ENCODE results near the gene TBC1D22A.

TBC1D22A gene

DNA sequence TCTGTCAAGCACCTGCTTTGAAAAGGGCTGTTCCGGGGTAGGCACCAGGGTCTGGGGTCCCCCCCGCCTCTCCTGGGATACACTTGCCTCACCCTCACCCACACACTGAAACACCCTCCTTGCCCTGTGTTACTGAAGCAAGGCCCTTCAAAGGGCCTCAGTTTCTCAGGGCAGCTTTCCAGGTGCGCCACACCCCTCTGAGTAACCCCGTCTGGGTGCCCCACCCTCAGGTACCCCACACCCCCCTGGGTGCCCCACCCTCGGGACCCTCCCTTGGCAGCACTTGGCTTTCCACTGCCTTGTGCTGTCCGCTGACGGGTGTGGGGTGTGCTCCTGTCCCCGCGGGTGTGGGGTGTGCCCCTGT lies 413.6 kb downstream of the TBC1D22A start:
- Histone ChIP-seq H3K9me2 (ENCODE audit: low read depth, low read length) (no peaks in the 10 kb centered on the region), H3K4me2 (ENCODE audit: low read length) (no peak overlapping the region), H3K36me3 (ENCODE audit: insufficient read depth, low read length) (no peaks in the 10 kb centered on the region), H3K9me3 (ENCODE audit: low read length) (no peaks in the 10 kb centered on the region), H3K79me2 (ENCODE audit: insufficient read depth, low read length) (no peaks in the 10 kb centered on the region), H4K20me1 (ENCODE audit: insufficient read depth, low read length) (no peaks in the 10 kb centered on the region), H3K9ac (ENCODE audit: low read length) (no peak overlapping the region), H3K27me3 (ENCODE audit: insufficient read depth, low read length) (no peaks in the 10 kb centered on the region), H3K27ac (ENCODE audit: low read depth, low read length, poor library complexity, severe bottlenecking) (no peak overlapping the region), H3F3A (ENCODE audit: insufficient read depth, low read length) (no peaks in the 10 kb centered on the region), H3K4me1 (ENCODE audit: insufficient read depth, low read length, severe bottlenecking) (no peaks in the 10 kb centered on the region), H3K4me3 (ENCODE audit: low read depth, low read length, poor library complexity, severe bottlenecking) (no peak overlapping the region), H2AFZ (ENCODE audit: low read length) (no peak overlapping the region)
- TF ChIP-seq, protein P1, sequence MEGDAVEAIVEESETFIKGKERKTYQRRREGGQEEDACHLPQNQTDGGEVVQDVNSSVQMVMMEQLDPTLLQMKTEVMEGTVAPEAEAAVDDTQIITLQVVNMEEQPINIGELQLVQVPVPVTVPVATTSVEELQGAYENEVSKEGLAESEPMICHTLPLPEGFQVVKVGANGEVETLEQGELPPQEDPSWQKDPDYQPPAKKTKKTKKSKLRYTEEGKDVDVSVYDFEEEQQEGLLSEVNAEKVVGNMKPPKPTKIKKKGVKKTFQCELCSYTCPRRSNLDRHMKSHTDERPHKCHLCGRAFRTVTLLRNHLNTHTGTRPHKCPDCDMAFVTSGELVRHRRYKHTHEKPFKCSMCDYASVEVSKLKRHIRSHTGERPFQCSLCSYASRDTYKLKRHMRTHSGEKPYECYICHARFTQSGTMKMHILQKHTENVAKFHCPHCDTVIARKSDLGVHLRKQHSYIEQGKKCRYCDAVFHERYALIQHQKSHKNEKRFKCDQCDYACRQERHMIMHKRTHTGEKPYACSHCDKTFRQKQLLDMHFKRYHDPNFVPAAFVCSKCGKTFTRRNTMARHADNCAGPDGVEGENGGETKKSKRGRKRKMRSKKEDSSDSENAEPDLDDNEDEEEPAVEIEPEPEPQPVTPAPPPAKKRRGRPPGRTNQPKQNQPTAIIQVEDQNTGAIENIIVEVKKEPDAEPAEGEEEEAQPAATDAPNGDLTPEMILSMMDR (IDR thresholded peaks at IDR 0.05; ENCODE audit: low read length): no peak
- no peak for TF ChIP-seq EZH2 (IDR thresholded peaks at IDR 0.05; ENCODE audit: borderline replicate concordance, low read length)

DNA sequence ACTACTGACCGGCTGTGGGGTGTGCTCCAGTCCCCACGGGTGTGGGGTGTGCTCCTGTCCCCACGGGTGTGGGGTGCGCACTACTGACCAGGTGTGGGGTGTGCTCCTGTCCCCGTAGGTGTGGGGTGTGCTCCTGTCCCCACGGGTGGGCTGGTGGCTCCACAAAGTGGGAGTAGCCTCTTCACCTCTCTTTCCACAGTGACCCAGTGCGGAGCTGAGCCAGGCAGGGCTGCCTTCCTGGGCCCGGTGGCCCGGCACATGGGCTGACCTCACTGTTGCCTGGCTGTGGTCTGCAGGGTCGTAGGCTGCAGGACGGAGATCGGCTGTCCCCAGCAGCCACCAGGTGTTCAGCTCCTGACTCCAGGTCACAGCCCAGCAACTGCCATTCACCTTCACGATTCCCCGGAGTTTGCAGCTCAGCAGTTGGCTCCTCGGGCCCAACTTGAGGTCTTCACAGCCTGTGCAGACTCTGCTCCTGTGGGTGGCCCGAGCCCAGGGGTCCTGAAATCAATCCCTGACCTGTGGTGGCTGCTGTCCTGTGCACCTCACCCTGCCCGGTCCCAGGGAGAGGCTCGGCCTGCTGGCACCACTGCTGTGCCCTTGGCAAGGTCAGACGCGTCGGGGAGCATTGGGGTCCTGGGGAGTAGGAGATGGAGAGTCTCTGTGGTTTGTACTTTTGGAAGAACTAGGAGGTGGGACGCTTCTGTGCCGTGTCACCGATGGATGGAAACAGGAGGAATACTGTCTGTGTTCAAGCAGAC lies 414.3 kb downstream of the TBC1D22A start:
- Histone ChIP-seq H3K9me2 (ENCODE audit: low read depth, low read length) (no peaks in the 10 kb centered on the region), H3K27ac (ENCODE audit: low read depth, low read length, poor library complexity, severe bottlenecking) (no peak overlapping the region), H2AFZ (ENCODE audit: low read length) (no peak overlapping the region), H3K9ac (ENCODE audit: low read length) (no peak overlapping the region), H3K79me2 (ENCODE audit: insufficient read depth, low read length) (no peaks in the 10 kb centered on the region), H4K20me1 (ENCODE audit: insufficient read depth, low read length) (no peaks in the 10 kb centered on the region), H3K4me1 (ENCODE audit: insufficient read depth, low read length, severe bottlenecking) (no peaks in the 10 kb centered on the region), H3K4me3 (ENCODE audit: low read depth, low read length, poor library complexity, severe bottlenecking) (no peak overlapping the region), H3K9me3 (ENCODE audit: low read length) (no peaks in the 10 kb centered on the region), H3F3A (ENCODE audit: insufficient read depth, low read length) (no peaks in the 10 kb centered on the region), H3K27me3 (ENCODE audit: insufficient read depth, low read length) (no peaks in the 10 kb centered on the region), H3K4me2 (ENCODE audit: low read length) (no peak overlapping the region), H3K36me3 (ENCODE audit: insufficient read depth, low read length) (no peaks in the 10 kb centered on the region)
- TF ChIP-seq, protein P1 (IDR thresholded peaks at IDR 0.05; ENCODE audit: low read length): no peak
- TF ChIP-seq EZH2 (IDR thresholded peaks at IDR 0.05; ENCODE audit: borderline replicate concordance, low read length): no peak

DNA sequence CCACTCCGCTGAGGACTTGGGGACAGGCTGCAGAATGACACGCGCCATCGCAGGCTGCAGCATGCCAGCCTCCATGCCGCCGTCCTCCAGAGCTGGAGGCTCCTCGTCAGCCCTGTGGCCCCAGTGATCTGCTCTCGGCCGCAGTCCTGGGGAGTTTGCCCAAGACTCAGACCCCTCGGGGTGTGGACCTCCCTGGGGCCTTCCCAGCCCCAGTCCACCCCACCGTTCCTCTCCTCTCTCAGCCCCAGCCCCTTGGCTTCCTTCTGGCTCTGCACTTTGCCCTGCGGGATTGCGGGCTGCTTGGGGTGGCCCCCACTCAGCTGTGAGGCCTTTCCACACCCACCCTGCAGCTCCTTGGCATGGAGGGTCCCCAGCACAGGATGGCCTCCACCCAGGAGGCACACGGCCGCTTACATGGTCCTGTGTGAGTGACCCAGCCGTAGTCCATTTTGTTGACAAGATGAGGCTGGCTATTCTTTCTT lies 414.9 kb downstream of the TBC1D22A start:
- Histone ChIP-seq H3K4me1 (ENCODE audit: insufficient read depth, low read length, severe bottlenecking) (no peaks in the 10 kb centered on the region), H2AFZ (ENCODE audit: low read length) (no peak overlapping the region), H3K9me2 (ENCODE audit: low read depth, low read length) (no peaks in the 10 kb centered on the region), H4K20me1 (ENCODE audit: insufficient read depth, low read length) (no peaks in the 10 kb centered on the region), H3K36me3 (ENCODE audit: insufficient read depth, low read length) (no peaks in the 10 kb centered on the region), H3K9ac (ENCODE audit: low read length) (no peak overlapping the region), H3K9me3 (ENCODE audit: low read length) (no peaks in the 10 kb centered on the region), H3K79me2 (ENCODE audit: insufficient read depth, low read length) (no peaks in the 10 kb centered on the region), H3F3A (ENCODE audit: insufficient read depth, low read length) (no peaks in the 10 kb centered on the region), H3K4me3 (ENCODE audit: low read depth, low read length, poor library complexity, severe bottlenecking) (no peak overlapping the region), H3K27me3 (ENCODE audit: insufficient read depth, low read length) (no peaks in the 10 kb centered on the region), H3K4me2 (ENCODE audit: low read length) (no peak overlapping the region), H3K27ac (ENCODE audit: low read depth, low read length, poor library complexity, severe bottlenecking) (no peak overlapping the region)
- TF ChIP-seq, protein P1 (IDR thresholded peaks at IDR 0.05; ENCODE audit: low read length): no peak
- TF ChIP-seq EZH2 (IDR thresholded peaks at IDR 0.05; ENCODE audit: borderline replicate concordance, low read length): no peak
